ENCODE results near the gene CFAP221. TPM values are rescaled to one million over a fixed set of nuclear protein-coding genes. Genes with fewer than 3 reads are reported as not detected.

The CFAP221 gene
- total RNA-seq, 2 experiments from 2014 or later = not detected

- no peaks in the 10 kb centered on the region for H3K36me3 Mint-ChIP-seq (ENCODE audit: low read depth)
- no peak overlapping the region for H3K4me3 Mint-ChIP-seq
- H3K27me3 Mint-ChIP-seq = peaks cover 45% of the 10 kb centered on the region
- H3K27ac Mint-ChIP-seq = no peak overlapping the region
- CTCF ChIA-PET = no interaction called here
- no peaks in the 10 kb centered on the region for H3K9me3 Mint-ChIP-seq
- no peak for DNase-seq
- peaks cover 4% of the 10 kb centered on the region for H3K4me1 Mint-ChIP-seq
- POLR2A ChIA-PET = no interaction called here
Measured at GRCh38 chr2:119546447-119546767, 2.2 kb downstream of the CFAP221 start.

GRCh38 chr2:119548516-119549120 lies 4.4 kb downstream of the CFAP221 start:
- ChIA-PET POLR2A (no interaction called here), CTCF (no interaction called here)
- H3K4me1 Mint-ChIP-seq = peaks cover 4% of the 10 kb centered on the region
- H3K4me3 Mint-ChIP-seq = no peak overlapping the region
- DNase-seq = no peak
- H3K27ac Mint-ChIP-seq = no peak overlapping the region
- no peaks in the 10 kb centered on the region for H3K36me3 Mint-ChIP-seq (ENCODE audit: low read depth)
- H3K27me3 Mint-ChIP-seq = peaks cover 41% of the 10 kb centered on the region
- H3K9me3 Mint-ChIP-seq = no peaks in the 10 kb centered on the region

- Mint-ChIP-seq H3K9me3 (no peaks in the 10 kb centered on the region), H3K27ac (no peak overlapping the region), H3K4me3 (no peak overlapping the region), H3K4me1 (no peaks in the 10 kb centered on the region), H3K27me3 (peaks cover 36% of the 10 kb centered on the region), H3K36me3 (ENCODE audit: low read depth) (no peaks in the 10 kb centered on the region)
- CTCF ChIA-PET = no interaction called here
- DNase-seq = no peak
- POLR2A ChIA-PET = no interaction called here
Measured at GRCh38 chr2:119549241-119549640, 5.0 kb downstream of the CFAP221 start.

GRCh38 chr2:119550346-119550745 lies 6.1 kb downstream of the CFAP221 start:
- no peaks in the 10 kb centered on the region for H3K36me3 Mint-ChIP-seq (ENCODE audit: low read depth)
- no peaks in the 10 kb centered on the region for H3K9me3 Mint-ChIP-seq
- DNase-seq = no peak
- no peak overlapping the region for H3K4me3 Mint-ChIP-seq
- H3K27ac Mint-ChIP-seq = no peak overlapping the region
- H3K4me1 Mint-ChIP-seq = no peaks in the 10 kb centered on the region
- H3K27me3 Mint-ChIP-seq = peaks cover 36% of the 10 kb centered on the region
- ChIA-PET POLR2A (no interaction called here), CTCF (no interaction called here)

- H3K4me3 Mint-ChIP-seq = no peak overlapping the region
- no peaks in the 10 kb centered on the region for H3K9me3 Mint-ChIP-seq
- H3K27me3 Mint-ChIP-seq = peaks cover 31% of the 10 kb centered on the region
- no peak overlapping the region for H3K27ac Mint-ChIP-seq
- H3K36me3 Mint-ChIP-seq (ENCODE audit: low read depth) = no peaks in the 10 kb centered on the region
- POLR2A ChIA-PET = no interaction called here
- H3K4me1 Mint-ChIP-seq = no peaks in the 10 kb centered on the region
- CTCF ChIA-PET = interaction anchor here (0.6 kb wide), 1 partner anchor 1905 kb away, joined by 5 read pairs; no protein-coding TSS in a partner anchor
- no peak for DNase-seq
Measured at GRCh38 chr2:119550856-119551255, 6.6 kb downstream of the CFAP221 start.

GRCh38 chr2:119552902-119553301 lies 8.7 kb downstream of the CFAP221 start:
- ChIA-PET CTCF (no interaction called here), POLR2A (no interaction called here)
- no peaks in the 10 kb centered on the region for H3K9me3 Mint-ChIP-seq
- no peak for DNase-seq
- H3K27ac Mint-ChIP-seq = no peak overlapping the region
- no peak overlapping the region for H3K4me3 Mint-ChIP-seq
- H3K27me3 Mint-ChIP-seq = peaks cover 22% of the 10 kb centered on the region
- no peaks in the 10 kb centered on the region for H3K4me1 Mint-ChIP-seq
- H3K36me3 Mint-ChIP-seq (ENCODE audit: low read depth) = no peaks in the 10 kb centered on the region

GRCh38 chr2:119553687-119554344 lies 9.6 kb downstream of the CFAP221 start:
- ChIA-PET POLR2A (no interaction called here), CTCF (no interaction called here)
- Mint-ChIP-seq H3K4me1 (no peaks in the 10 kb centered on the region), H3K27me3 (peaks cover 22% of the 10 kb centered on the region), H3K27ac (no peak overlapping the region), H3K9me3 (no peaks in the 10 kb centered on the region), H3K4me3 (no peak overlapping the region), H3K36me3 (ENCODE audit: low read depth) (no peaks in the 10 kb centered on the region)
- DNase-seq = no peak

- Mint-ChIP-seq H3K4me1 (no peaks in the 10 kb centered on the region), H3K27ac (no peak overlapping the region), H3K27me3 (peaks cover 10% of the 10 kb centered on the region), H3K4me3 (no peak overlapping the region), H3K9me3 (peaks cover 6% of the 10 kb centered on the region), H3K36me3 (ENCODE audit: low read depth) (no peaks in the 10 kb centered on the region)
- POLR2A ChIA-PET = no interaction called here
- DNase-seq = no peak
- CTCF ChIA-PET = no interaction called here
Measured at GRCh38 chr2:119565481-119565880, 21.2 kb downstream of the CFAP221 start.

GRCh38 chr2:119567292-119567691 lies 23.0 kb downstream of the CFAP221 start:
- Mint-ChIP-seq H3K4me3 (no peak overlapping the region), H3K27me3 (peaks cover 10% of the 10 kb centered on the region), H3K36me3 (ENCODE audit: low read depth) (no peaks in the 10 kb centered on the region), H3K4me1 (no peaks in the 10 kb centered on the region), H3K27ac (no peak overlapping the region), H3K9me3 (peaks cover 6% of the 10 kb centered on the region)
- DNase-seq = no peak
- POLR2A ChIA-PET = no interaction called here
- CTCF ChIA-PET = no interaction called here

GRCh38 chr2:119574108-119574815 lies 30.0 kb downstream of the CFAP221 start:
- POLR2A ChIA-PET = no interaction called here
- H3K4me1 Mint-ChIP-seq = no peaks in the 10 kb centered on the region
- H3K4me3 Mint-ChIP-seq = no peak overlapping the region
- DNase-seq = no peak
- peaks cover 6% of the 10 kb centered on the region for H3K9me3 Mint-ChIP-seq
- CTCF ChIA-PET = no interaction called here
- H3K27ac Mint-ChIP-seq = no peak overlapping the region
- H3K27me3 Mint-ChIP-seq = peaks cover 20% of the 10 kb centered on the region
- H3K36me3 Mint-ChIP-seq (ENCODE audit: low read depth) = no peaks in the 10 kb centered on the region

- H3K4me3 Mint-ChIP-seq = no peak overlapping the region
- no peaks in the 10 kb centered on the region for H3K36me3 Mint-ChIP-seq (ENCODE audit: low read depth)
- H3K27ac Mint-ChIP-seq = no peak overlapping the region
- no peak for DNase-seq
- no peaks in the 10 kb centered on the region for H3K4me1 Mint-ChIP-seq
- POLR2A ChIA-PET = no interaction called here
- peaks cover 1% of the 10 kb centered on the region for H3K9me3 Mint-ChIP-seq
- CTCF ChIA-PET = no interaction called here
- H3K27me3 Mint-ChIP-seq = peaks cover 14% of the 10 kb centered on the region
Measured at GRCh38 chr2:119574864-119575263, 30.6 kb downstream of the CFAP221 start.

- H3K4me3 Mint-ChIP-seq = no peak overlapping the region
- POLR2A ChIA-PET = no interaction called here
- no peak for DNase-seq
- CTCF ChIA-PET = no interaction called here
- H3K27ac Mint-ChIP-seq = no peak overlapping the region
- H3K36me3 Mint-ChIP-seq (ENCODE audit: low read depth) = no peaks in the 10 kb centered on the region
- H3K9me3 Mint-ChIP-seq = no peaks in the 10 kb centered on the region
- H3K4me1 Mint-ChIP-seq = no peaks in the 10 kb centered on the region
- H3K27me3 Mint-ChIP-seq = peaks cover 14% of the 10 kb centered on the region
Measured at GRCh38 chr2:119575439-119575838, 31.2 kb downstream of the CFAP221 start.

GRCh38 chr2:119579424-119580295 lies 35.4 kb downstream of the CFAP221 start:
- H3K9me3 Mint-ChIP-seq = peaks cover 5% of the 10 kb centered on the region
- DNase-seq = no peak
- CTCF ChIA-PET = no interaction called here
- no peak overlapping the region for H3K27ac Mint-ChIP-seq
- POLR2A ChIA-PET = no interaction called here
- H3K4me1 Mint-ChIP-seq = no peaks in the 10 kb centered on the region
- no peaks in the 10 kb centered on the region for H3K36me3 Mint-ChIP-seq (ENCODE audit: low read depth)
- H3K27me3 Mint-ChIP-seq = peaks cover 16% of the 10 kb centered on the region
- H3K4me3 Mint-ChIP-seq = no peak overlapping the region

Measured in activated CD4-positive, alpha-beta T cell treated with anti-CD3 and anti-CD28 coated beads, Interleukin-2, amount 10 ng/mL, durations not matched to agents 7 days and 5 days (primary cell).